Tibial nerve (tissue), 4 donors: ENCODE measurements around the gene ANKRD9.

Experiments used
- CTCF ChIP-seq, 5 experiments: fragments of 200-600 bp in 3 of 5; fragments of 450-650 bp in 2 of 5; sonication (generic) in 3 of 5; IDR thresholded peaks; one replicate each; pipeline ENCODE4 v1.5.1; 2016 to 2019; ENCODE audit warnings: antibody characterized with exemption in 5 of 5, mild to moderate bottlenecking in 3 of 5, moderate library complexity in 2 of 5
- EP300 ChIP-seq, 2 donors: sonication (generic); formaldehyde crosslinking; IDR thresholded peaks; one replicate each; pipeline ENCODE4 v1.6.1; 2017; ENCODE audit warnings: antibody characterized with exemption in 2 of 2, mild to moderate bottlenecking in 1 of 2
- POLR2A ChIP-seq, 2 donors: fragments of 450-650 bp; IDR thresholded peaks; one replicate each; pipeline ENCODE4 v1.6.1; 2017; ENCODE audit warnings: antibody characterized with exemption in 2 of 2, mild to moderate bottlenecking in 2 of 2, moderate library complexity in 2 of 2

GRCh38 chr14:102512793-102513300, 3.3 kb upstream of the ANKRD9 start:
- no peak for TF ChIP-seq CTCF (IDR thresholded peaks at IDR 0.05)
- TF ChIP-seq POLR2A (IDR thresholded peaks at IDR 0.05): no peak
- no peak for TF ChIP-seq EP300 (IDR thresholded peaks at IDR 0.05)
